Panc1 (cell line): ENCODE data around the gene PIBF1. TPM values are rescaled to one million over a fixed set of nuclear protein-coding genes. Genes with fewer than 3 reads are reported as not detected.

Source experiments
- ATAC-seq: fragments of 200-7000 bp; cut with Tn5 transposase; 2 replicates; pipeline ENCODE4 v1.9.1; 2020; ENCODE audit warnings: mild to moderate bottlenecking, moderate library complexity
- Bru-seq: library from RNA; stranded (reverse); fragments of 400-500 nt; gene quantifications from one replicate; lab custom pipeline; 2021; lab: Mats Ljungman, UMichigan
- BruChase-seq, 2 experiments: library from RNA; stranded (reverse); fragments of 400-500 nt; gene quantifications; one replicate each; lab custom pipeline; 2021; lab: Mats Ljungman, UMichigan
- BruUV-seq: library from RNA; stranded (reverse); fragments of 400-500 nt; replicated peaks from 2 replicates; lab custom pipeline; 2021; lab: Mats Ljungman, UMichigan
- CTCF ChIA-PET: fragments of 300-600 bp; sonication (Branson Sonifier 250); formaldehyde crosslinking; loops from one replicate; lab custom pipeline; 2022; ENCODE audit warnings: antibody characterized with exemption; lab: Charles Lee
- POLR2A ChIA-PET: fragments of 300-600 bp; sonication (Branson Sonifier 250); formaldehyde crosslinking; loops from one replicate; lab custom pipeline; 2022; ENCODE audit warnings: antibody characterized with exemption; lab: Charles Lee
- DNase-seq: peaks from one replicate; pipeline ENCODE4 v3.0.0-alpha.2; 2010; ENCODE audit warnings: low read depth, low spot score
- H3K27ac ChIP-seq: 2 replicates; pipeline ENCODE4 v1.5.1; 2011; ENCODE audit warnings: mild to moderate bottlenecking, low read length, inconsistent platforms
- H3K27me3 ChIP-seq: fragments of 200-500 bp; sonication (Bioruptor generic); 2 replicates; pipeline ENCODE4 v1.6.0; 2014; ENCODE audit warnings: low read length, inconsistent platforms; ENCODE audit not compliant: control insufficient read depth, insufficient read depth
- H3K36me3 ChIP-seq: fragments of 200-500 bp; sonication (Bioruptor generic); 2 replicates; pipeline ENCODE4 v1.5.1; 2014; ENCODE audit warnings: inconsistent platforms, mild to moderate bottlenecking, low read length, moderate library complexity; ENCODE audit not compliant: control insufficient read depth, insufficient read depth
- H3K4me1 ChIP-seq: 2 replicates; pipeline ENCODE4 v1.5.1; 2011; ENCODE audit warnings: inconsistent platforms, mild to moderate bottlenecking, low read length, moderate library complexity; ENCODE audit not compliant: control insufficient read depth, insufficient read depth
- H3K4me3 ChIP-seq, 2 experiments: 2 replicates each; pipeline ENCODE4 v1.5.1; 2011 to 2012; ENCODE audit warnings: low read depth in 2 of 2, low read length in 2 of 2, mild to moderate bottlenecking in 2 of 2, inconsistent platforms in 1 of 2, moderate library complexity in 1 of 2
- H3K9me3 ChIP-seq: fragments of 200-500 bp; sonication (Bioruptor generic); 2 replicates; pipeline ENCODE4 v1.5.1; 2014; ENCODE audit warnings: low read depth, mild to moderate bottlenecking, inconsistent platforms, low read length, moderate library complexity; ENCODE audit not compliant: control insufficient read depth, insufficient read depth
- POLR2AphosphoS5 ChIP-seq: IDR thresholded peaks from 2 replicates; pipeline ENCODE4 v1.6.1; 2012; ENCODE audit warnings: mild to moderate bottlenecking, low read depth, low read length, moderate library complexity
- SIN3A ChIP-seq: IDR thresholded peaks from 2 replicates; pipeline ENCODE4 v1.6.1; 2012; ENCODE audit warnings: low read depth, mild to moderate bottlenecking, low read length, moderate library complexity, borderline replicate concordance; ENCODE audit not compliant: insufficient read depth
- TCF7L2 ChIP-seq: IDR thresholded peaks from 2 replicates; pipeline ENCODE4 v1.6.1; 2011; ENCODE audit warnings: mild to moderate bottlenecking, low read depth, low read length, inconsistent platforms
- in situ Hi-C: cut with HindIII; loops from 2 replicates; pipeline ENCODE4 v1.10.0; 2016; ENCODE audit warnings: low sequenced_read_pairs, low pct_unique_long_range_greater_than_20kb
- intact Hi-C: fragments of 100-400 bp; cut with micrococcal nuclease; formaldehyde crosslinking; loops from one replicate; pipeline ENCODE4 v1.10.0; 2022; ENCODE audit not compliant: unreplicated experiment
- long read RNA-seq: library from polyadenylated mRNA; unstranded; transcript quantifications from one replicate; pipeline ENCODE4 v2.0.0, GENCODE V29; 2021; ENCODE audit not compliant: unreplicated experiment
- polyA plus RNA-seq: library from polyadenylated mRNA; unstranded; fragments of >200 nt; gene quantifications from one replicate; pipeline ENCODE4 v1.2.1, GENCODE V29; 2012; ENCODE audit warnings: missing spikeins; ENCODE audit not compliant: insufficient read length
- total RNA-seq: library from RNA; stranded (reverse); gene quantifications from one replicate; pipeline ENCODE4 v1.2.1, GENCODE V29; 2021; ENCODE audit not compliant: unreplicated experiment
- TF ChIP-seq, protein P1 (sequence below), 2 experiments: IDR thresholded peaks; 2 replicates each; pipeline ENCODE4 v1.6.1; 2011 to 2012; ENCODE audit warnings: low read depth in 2 of 2, control low read depth in 1 of 2, low read length in 1 of 2, mild to moderate bottlenecking in 1 of 2, moderate library complexity in 1 of 2; ENCODE audit not compliant: insufficient read depth in 1 of 2
- TF ChIP-seq, protein P2 (sequence below): fragments of 450-650 bp; IDR thresholded peaks from 2 replicates; pipeline ENCODE4 v1.5.1; 2017; ENCODE audit warnings: mild to moderate bottlenecking

The PIBF1 gene, protein sequence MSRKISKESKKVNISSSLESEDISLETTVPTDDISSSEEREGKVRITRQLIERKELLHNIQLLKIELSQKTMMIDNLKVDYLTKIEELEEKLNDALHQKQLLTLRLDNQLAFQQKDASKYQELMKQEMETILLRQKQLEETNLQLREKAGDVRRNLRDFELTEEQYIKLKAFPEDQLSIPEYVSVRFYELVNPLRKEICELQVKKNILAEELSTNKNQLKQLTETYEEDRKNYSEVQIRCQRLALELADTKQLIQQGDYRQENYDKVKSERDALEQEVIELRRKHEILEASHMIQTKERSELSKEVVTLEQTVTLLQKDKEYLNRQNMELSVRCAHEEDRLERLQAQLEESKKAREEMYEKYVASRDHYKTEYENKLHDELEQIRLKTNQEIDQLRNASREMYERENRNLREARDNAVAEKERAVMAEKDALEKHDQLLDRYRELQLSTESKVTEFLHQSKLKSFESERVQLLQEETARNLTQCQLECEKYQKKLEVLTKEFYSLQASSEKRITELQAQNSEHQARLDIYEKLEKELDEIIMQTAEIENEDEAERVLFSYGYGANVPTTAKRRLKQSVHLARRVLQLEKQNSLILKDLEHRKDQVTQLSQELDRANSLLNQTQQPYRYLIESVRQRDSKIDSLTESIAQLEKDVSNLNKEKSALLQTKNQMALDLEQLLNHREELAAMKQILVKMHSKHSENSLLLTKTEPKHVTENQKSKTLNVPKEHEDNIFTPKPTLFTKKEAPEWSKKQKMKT
- 11.7 TPM for total RNA-seq
- polyA plus RNA-seq = 4.9 TPM
- percentile 76 among the genes with signal in this experiment for Bru-seq, nascent RNA
- percentile 57 among the genes with signal in this experiment for BruChase-seq, experiment 1, labeled RNA remaining after a 2-hour chase
- percentile 57 among the genes with signal in this experiment for BruChase-seq, experiment 2, labeled RNA remaining after a 6-hour chase
- long read RNA-seq, transcript PIBF1-201 (18 exons, 3,154 nt) = major isoform, 24 of 45 reads
- long read RNA-seq, partial matches to known transcripts = 1 of 45 reads
- long read RNA-seq, other reads (novel, unspliced or antisense) = 18 of 45 reads

DNA sequence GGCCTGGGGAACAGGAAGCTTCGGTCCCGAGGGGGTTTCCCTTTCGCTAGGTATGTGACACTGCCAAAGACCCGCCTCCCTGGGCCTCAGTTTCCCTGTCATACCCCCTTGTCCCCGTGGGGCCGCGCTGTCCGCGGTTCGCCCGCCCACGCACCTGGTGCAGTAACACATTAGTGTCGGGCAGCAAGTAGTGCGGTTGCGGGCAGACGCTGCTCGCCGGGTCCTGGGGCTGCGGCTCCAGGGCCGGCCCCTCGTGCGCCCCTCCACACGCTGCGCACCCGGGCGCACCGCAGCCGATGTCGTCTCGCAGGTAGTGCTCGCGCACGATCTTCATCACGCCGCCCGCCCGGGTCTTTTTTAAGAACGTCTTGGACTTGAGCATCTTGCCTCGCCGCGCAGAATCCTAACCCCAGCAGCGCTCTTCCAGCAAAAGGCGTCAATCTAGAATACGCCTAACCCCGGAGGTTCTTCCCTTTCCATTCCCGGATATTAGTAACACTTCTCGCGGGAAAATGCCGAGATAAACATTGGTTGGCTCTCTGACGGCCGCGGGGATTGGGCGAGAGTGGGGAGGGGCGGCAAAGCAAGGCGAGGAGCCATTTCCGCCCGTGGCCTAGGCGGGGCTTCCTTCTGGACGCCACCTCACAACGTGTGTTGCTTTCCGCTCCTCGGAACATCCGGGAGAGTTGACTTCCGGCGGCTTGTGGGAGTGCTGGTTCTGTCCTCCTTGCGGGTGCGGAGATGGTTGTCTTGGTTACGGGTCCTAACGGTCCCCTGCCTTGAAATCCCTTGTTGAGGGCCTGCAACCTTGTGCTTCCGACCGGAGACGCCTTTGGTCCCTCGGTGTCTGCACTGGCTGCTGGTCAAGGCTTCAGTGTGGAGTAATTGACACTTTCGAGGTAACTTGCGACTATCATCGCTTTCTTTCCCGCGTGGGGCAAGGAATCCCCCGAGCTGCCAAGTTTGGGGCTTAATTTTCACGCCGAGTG lies at the start of gene PIBF1, which contains the start of gene DIS3:
Gene PIBF1, plus strand, starts transcription at position 683 of the 989 bp plus-strand sequence. CDS start 1,337 bp downstream, outside the sequence.
Gene DIS3, minus strand, starts transcription at position 450 of the 989 bp plus-strand sequence. Its CDS starts 68 bp downstream, at position 382.
- in situ Hi-C loops (no loop called here), intact Hi-C loops (no loop called here)
- TF ChIP-seq TCF7L2 = no peak
- TF ChIP-seq, protein P1, sequence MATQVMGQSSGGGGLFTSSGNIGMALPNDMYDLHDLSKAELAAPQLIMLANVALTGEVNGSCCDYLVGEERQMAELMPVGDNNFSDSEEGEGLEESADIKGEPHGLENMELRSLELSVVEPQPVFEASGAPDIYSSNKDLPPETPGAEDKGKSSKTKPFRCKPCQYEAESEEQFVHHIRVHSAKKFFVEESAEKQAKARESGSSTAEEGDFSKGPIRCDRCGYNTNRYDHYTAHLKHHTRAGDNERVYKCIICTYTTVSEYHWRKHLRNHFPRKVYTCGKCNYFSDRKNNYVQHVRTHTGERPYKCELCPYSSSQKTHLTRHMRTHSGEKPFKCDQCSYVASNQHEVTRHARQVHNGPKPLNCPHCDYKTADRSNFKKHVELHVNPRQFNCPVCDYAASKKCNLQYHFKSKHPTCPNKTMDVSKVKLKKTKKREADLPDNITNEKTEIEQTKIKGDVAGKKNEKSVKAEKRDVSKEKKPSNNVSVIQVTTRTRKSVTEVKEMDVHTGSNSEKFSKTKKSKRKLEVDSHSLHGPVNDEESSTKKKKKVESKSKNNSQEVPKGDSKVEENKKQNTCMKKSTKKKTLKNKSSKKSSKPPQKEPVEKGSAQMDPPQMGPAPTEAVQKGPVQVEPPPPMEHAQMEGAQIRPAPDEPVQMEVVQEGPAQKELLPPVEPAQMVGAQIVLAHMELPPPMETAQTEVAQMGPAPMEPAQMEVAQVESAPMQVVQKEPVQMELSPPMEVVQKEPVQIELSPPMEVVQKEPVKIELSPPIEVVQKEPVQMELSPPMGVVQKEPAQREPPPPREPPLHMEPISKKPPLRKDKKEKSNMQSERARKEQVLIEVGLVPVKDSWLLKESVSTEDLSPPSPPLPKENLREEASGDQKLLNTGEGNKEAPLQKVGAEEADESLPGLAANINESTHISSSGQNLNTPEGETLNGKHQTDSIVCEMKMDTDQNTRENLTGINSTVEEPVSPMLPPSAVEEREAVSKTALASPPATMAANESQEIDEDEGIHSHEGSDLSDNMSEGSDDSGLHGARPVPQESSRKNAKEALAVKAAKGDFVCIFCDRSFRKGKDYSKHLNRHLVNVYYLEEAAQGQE (IDR thresholded peaks at IDR 0.05; ENCODE audit: insufficient read depth in 1 of 2, low read depth in 2 of 2, low read length in 1 of 2) = no peak
- TF ChIP-seq, protein P2, sequence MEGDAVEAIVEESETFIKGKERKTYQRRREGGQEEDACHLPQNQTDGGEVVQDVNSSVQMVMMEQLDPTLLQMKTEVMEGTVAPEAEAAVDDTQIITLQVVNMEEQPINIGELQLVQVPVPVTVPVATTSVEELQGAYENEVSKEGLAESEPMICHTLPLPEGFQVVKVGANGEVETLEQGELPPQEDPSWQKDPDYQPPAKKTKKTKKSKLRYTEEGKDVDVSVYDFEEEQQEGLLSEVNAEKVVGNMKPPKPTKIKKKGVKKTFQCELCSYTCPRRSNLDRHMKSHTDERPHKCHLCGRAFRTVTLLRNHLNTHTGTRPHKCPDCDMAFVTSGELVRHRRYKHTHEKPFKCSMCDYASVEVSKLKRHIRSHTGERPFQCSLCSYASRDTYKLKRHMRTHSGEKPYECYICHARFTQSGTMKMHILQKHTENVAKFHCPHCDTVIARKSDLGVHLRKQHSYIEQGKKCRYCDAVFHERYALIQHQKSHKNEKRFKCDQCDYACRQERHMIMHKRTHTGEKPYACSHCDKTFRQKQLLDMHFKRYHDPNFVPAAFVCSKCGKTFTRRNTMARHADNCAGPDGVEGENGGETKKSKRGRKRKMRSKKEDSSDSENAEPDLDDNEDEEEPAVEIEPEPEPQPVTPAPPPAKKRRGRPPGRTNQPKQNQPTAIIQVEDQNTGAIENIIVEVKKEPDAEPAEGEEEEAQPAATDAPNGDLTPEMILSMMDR = no peak
- peak; percentile 78 for TF ChIP-seq POLR2AphosphoS5
- 0 out of 2 replicates have a peak, but pooled peaks have one; percentile 27 for TF ChIP-seq SIN3A
- Histone ChIP-seq H3K4me1 (peaks cover 3% of the 10 kb centered on the region; the same call in 1 of the 2 replicates), H3K4me3 (peak within 1 kb of the TSS; percentile 84 to 93), H3K9me3 (no peaks in the 10 kb centered on the region), H3K36me3 (peaks cover 17% of the 10 kb centered on the region), H3K27me3 (no peaks in the 10 kb centered on the region), H3K27ac (peak within 1 kb of the TSS; percentile 95)
- peak; percentile 99 for ATAC-seq
- ChIA-PET POLR2A (interaction anchor here (0.6 kb wide), 1 partner anchor 45 kb away, joined by 3 read pairs; no protein-coding TSS in a partner anchor), CTCF (no interaction called here)
- no TSS peak for BruUV-seq
- peak; percentile 82 for DNase-seq
